Measurements from ENCODE around the gene MYO5A.

DNA sequence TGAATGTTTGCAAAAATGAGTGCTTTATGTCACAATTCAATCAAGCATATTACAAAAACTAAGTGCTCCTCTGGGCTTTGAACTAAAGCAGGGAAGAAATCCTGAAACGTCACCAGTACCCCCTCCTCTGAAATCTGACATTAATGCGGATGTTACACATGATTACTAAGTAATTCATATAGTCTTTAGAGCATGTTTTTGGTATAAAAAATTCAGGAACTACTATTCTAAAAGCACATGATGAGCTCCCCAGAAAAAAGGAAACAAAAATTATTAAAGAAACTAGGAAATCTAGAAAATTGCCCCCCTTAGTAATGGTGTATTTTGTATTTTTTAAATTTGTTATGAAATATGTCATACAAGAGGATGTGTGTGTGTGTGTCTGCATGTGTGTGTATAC, 87.7 kb downstream of the MYO5A start:
- TF ChIP-seq, protein P1, sequence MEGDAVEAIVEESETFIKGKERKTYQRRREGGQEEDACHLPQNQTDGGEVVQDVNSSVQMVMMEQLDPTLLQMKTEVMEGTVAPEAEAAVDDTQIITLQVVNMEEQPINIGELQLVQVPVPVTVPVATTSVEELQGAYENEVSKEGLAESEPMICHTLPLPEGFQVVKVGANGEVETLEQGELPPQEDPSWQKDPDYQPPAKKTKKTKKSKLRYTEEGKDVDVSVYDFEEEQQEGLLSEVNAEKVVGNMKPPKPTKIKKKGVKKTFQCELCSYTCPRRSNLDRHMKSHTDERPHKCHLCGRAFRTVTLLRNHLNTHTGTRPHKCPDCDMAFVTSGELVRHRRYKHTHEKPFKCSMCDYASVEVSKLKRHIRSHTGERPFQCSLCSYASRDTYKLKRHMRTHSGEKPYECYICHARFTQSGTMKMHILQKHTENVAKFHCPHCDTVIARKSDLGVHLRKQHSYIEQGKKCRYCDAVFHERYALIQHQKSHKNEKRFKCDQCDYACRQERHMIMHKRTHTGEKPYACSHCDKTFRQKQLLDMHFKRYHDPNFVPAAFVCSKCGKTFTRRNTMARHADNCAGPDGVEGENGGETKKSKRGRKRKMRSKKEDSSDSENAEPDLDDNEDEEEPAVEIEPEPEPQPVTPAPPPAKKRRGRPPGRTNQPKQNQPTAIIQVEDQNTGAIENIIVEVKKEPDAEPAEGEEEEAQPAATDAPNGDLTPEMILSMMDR (IDR thresholded peaks at IDR 0.05), result no peak
- TF ChIP-seq POLR2A (IDR thresholded peaks at IDR 0.05; ENCODE audit: low read depth) (no peak), EP300 (IDR thresholded peaks at IDR 0.05) (no peak)
